Dendritic cell treated with granulocyte-macrophage colony-stimulating factor and Interleukin-4, amounts not matched to agents 40 ng/mL and 50 ng/mL, for 4 days (primary cell): ENCODE measurements around the gene UBE2G2.

Experiments
- H3K27ac Mint-ChIP-seq: one replicate; pipeline ENCODE4 v1.8.0; 2022; ENCODE audit warnings: mild to moderate bottlenecking, mixed read lengths
- H3K27me3 Mint-ChIP-seq: one replicate; pipeline ENCODE4 v1.8.0; 2022; ENCODE audit warnings: mild to moderate bottlenecking, mixed read lengths
- H3K36me3 Mint-ChIP-seq: one replicate; pipeline ENCODE4 v1.8.0; 2022; ENCODE audit warnings: low read depth, mixed read lengths
- H3K4me1 Mint-ChIP-seq: one replicate; pipeline ENCODE4 v1.8.0; 2022; ENCODE audit warnings: low read depth, mixed read lengths
- H3K4me3 Mint-ChIP-seq: one replicate; pipeline ENCODE4 v1.8.0; 2022; ENCODE audit warnings: mild to moderate bottlenecking, moderate library complexity, mixed read lengths
- H3K9me3 Mint-ChIP-seq: one replicate; pipeline ENCODE4 v1.8.0; 2022; ENCODE audit warnings: mixed read lengths
- intact Hi-C: fragments of 100-400 bp; cut with micrococcal nuclease; formaldehyde crosslinking; loops from one replicate; pipeline ENCODE4 v1.15.0; 2022

UBE2G2 gene

DNA sequence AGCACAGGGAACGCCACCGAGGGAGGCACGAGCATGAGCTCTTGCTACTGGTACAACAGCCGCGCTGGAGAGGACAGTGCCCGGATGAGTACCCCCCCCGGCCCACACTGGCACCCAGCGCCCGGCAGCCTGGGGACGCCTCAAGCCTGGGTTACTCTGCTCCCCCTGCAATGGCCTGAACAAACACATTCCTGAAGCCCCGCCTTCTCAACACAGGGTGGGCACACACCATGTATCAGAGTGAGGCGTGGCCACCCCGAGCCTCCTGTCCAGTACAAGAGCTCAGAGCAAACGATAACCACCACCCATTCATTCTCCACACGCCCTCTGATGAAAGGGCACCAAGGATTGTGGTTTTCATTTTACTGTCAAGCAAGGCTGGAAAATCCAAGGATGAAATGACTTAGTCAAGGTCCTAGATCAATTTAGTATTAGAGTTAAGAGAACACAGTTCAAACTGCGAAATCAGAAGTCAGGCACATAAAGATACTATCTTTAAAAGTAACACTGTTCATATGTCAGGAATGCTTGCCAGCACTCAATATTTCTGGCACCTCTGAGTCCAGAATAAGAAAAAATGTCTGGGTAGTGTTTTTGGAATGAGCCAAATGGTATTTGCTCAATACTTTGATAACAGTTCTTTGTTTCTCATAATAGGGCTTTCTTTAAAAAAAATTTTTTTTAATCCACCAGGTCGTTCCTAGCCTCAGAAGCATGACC is 22.0 kb downstream of the UBE2G2 start:
- intact Hi-C loops = no loop called here
- Mint-ChIP-seq H3K9me3 (no peaks in the 10 kb centered on the region), H3K36me3 (peaks cover 87% of the 10 kb centered on the region)

DNA sequence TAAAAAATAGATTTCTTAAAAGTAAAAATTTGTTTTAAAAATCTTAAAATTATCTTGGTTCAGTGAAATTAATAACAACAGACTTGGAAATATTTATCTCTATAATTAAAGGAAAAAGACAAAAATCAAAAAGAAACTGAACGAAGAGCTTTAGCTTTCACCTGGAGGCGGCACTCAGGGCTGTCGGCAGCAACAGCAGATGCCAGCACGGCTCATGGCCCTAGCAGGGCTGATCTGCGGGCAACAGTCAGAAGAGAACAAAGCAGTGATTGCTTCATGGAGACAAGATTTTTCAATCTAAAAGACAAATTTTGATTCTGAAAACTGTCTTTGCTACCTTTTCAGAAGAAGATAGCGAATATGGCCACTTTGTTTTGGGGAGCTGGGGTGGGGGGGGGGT is 22.6 kb downstream of the UBE2G2 start:
- H3K4me3 Mint-ChIP-seq = no peak overlapping the region
- H3K4me1 Mint-ChIP-seq = no peaks in the 10 kb centered on the region
- H3K9me3 Mint-ChIP-seq = no peaks in the 10 kb centered on the region
- no peaks in the 10 kb centered on the region for H3K27me3 Mint-ChIP-seq
- intact Hi-C loops = no loop called here
- no peak overlapping the region for H3K27ac Mint-ChIP-seq
- peaks cover 85% of the 10 kb centered on the region for H3K36me3 Mint-ChIP-seq

More for the DNA sequence above, 22.0 kb downstream of the UBE2G2 start:
- H3K4me3 Mint-ChIP-seq = no peak overlapping the region
- no peaks in the 10 kb centered on the region for H3K4me1 Mint-ChIP-seq
- H3K27ac Mint-ChIP-seq = no peak overlapping the region
- no peaks in the 10 kb centered on the region for H3K27me3 Mint-ChIP-seq

DNA sequence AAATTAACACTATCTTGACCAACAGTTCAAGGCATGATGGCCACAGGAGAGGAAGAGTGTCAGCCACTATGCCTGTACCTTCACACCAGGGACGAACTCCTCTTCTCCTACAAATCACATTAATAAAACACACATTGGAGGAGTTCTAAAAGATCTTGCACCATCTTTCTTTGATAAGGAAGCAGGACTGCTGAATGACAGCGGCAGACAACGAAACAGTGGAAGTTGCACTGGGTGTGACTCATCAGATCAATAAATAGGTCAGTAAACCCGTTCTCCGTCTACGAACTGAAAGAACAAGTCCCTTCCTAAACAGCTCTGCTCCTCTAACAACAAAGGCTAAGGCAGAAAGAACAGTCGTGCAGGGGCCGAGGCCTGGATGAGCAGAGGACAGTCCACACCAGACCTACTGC is 23.1 kb downstream of the UBE2G2 start:
- H3K27ac Mint-ChIP-seq = no peak overlapping the region
- intact Hi-C loops = no loop called here

DNA sequence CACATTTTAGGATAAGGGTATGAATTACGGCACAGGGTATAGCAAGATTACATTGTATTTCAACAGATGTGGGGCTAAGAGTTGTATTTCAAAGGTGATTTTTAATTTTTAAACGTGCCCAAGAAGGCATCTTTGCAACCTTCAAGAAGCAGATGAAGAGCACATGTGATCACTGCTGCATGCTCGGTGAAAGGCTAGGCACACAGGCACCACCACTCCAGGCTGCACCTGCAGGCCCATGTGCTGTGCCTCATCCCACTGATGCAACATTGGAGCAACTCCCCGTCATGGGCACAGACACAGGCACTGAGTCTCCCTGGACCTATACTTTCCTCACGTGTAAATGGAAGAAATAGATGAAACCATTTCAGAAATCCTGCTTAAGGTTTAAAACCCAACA is 23.5 kb downstream of the UBE2G2 start:
- Mint-ChIP-seq H3K4me1 (no peaks in the 10 kb centered on the region), H3K27ac (no peak overlapping the region), H3K4me3 (no peak overlapping the region), H3K27me3 (no peaks in the 10 kb centered on the region), H3K9me3 (no peaks in the 10 kb centered on the region), H3K36me3 (peaks cover 83% of the 10 kb centered on the region)
- intact Hi-C loops = no loop called here

More for the DNA sequence above, 23.1 kb downstream of the UBE2G2 start:
- Mint-ChIP-seq H3K4me3 (no peak overlapping the region), H3K36me3 (peaks cover 83% of the 10 kb centered on the region), H3K4me1 (no peaks in the 10 kb centered on the region), H3K27me3 (no peaks in the 10 kb centered on the region), H3K9me3 (no peaks in the 10 kb centered on the region)

DNA sequence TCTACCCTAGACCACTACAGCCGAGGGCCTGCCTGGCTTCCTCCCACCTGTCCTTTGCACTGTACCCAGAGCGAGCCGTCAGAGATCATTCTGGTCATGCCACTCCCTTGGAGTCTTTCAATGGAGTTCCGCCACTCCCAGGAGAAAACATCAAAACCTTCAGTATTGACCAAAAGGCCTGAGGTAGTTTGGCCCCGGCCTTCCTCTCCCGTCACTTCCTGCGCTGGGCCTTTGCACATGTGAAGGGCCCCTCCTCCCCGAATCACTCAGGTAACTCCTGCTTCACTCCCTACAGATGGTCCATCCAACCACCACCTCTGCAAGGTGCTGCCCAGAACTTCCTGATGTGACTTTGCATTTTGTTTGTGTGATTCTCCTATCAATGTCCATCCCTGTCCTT is 26.6 kb downstream of the UBE2G2 start:
- Mint-ChIP-seq H3K4me3 (no peak overlapping the region), H3K27ac (no peak overlapping the region), H3K36me3 (peaks cover 89% of the 10 kb centered on the region), H3K27me3 (no peaks in the 10 kb centered on the region), H3K4me1 (no peaks in the 10 kb centered on the region), H3K9me3 (no peaks in the 10 kb centered on the region)
- intact Hi-C loops = no loop called here

DNA sequence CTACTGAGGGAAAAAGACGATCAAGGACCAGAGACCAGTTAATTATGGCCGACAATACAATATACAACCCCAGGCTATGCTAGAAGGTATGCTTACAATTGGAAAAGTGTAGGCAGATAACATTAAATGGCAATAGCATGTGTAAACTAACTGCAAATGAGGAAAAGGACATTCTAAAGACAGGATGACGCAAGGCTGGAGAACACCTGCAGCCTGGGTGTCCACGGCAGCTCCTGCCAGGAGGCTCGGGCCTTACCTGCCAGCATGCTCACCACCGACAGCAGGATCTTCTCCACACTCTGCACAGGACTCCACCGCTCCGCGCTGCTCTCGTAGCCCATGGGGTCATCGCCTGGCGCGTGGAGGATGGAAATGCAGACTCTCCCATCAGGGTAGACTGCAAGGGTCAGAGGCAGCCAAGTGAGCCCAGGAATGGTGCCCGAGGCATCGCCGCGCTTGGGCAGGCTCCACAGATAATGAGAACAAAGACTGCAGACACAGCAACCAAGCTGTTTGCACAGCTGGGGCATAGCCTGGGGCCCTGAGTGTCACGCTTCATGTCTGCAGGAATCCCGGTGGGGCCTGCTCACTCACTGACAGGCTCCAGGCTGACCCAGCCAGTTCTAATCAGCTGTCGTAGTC is 28.2 kb downstream of the UBE2G2 start:
- intact Hi-C loops = no loop called here
- H3K36me3 Mint-ChIP-seq = peaks cover 92% of the 10 kb centered on the region
- no peaks in the 10 kb centered on the region for H3K4me1 Mint-ChIP-seq
- no peak overlapping the region for H3K4me3 Mint-ChIP-seq
- no peak overlapping the region for H3K27ac Mint-ChIP-seq
- no peaks in the 10 kb centered on the region for H3K27me3 Mint-ChIP-seq
- H3K9me3 Mint-ChIP-seq = no peaks in the 10 kb centered on the region

DNA sequence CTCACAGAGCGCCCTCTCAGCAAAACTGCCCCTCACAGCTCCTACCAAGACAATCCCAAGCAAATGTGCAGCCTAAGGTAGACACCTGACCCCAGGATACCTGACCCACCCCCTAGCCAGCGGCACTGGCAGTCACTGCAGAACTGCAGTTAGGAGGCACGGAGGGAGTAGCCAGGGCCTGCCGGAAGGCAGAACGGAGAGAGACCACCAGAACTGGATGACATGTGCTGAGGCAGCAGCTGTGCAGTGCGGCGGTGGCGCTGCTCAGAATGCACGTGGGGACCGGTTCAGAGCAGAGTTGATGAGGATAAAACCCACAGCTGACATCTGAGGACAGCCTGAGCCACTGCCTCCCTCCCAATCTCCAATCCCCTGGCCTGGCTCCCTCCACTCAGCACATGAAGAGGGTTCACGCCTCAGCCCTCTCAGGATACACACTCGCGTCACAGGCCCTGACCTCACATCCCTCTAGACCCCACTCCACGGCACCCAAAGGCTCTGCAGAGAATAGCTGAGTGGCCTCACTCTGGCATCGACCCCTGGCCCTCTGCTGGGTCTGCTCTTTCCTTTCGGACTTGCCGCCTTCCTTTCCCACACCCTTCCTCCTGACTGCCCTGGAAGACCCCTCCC is 29.6 kb downstream of the UBE2G2 start:
- Mint-ChIP-seq H3K36me3 (peaks cover 82% of the 10 kb centered on the region), H3K27ac (no peak overlapping the region), H3K4me3 (no peak overlapping the region), H3K9me3 (no peaks in the 10 kb centered on the region), H3K4me1 (no peaks in the 10 kb centered on the region), H3K27me3 (no peaks in the 10 kb centered on the region)
- intact Hi-C loops = no loop called here

DNA sequence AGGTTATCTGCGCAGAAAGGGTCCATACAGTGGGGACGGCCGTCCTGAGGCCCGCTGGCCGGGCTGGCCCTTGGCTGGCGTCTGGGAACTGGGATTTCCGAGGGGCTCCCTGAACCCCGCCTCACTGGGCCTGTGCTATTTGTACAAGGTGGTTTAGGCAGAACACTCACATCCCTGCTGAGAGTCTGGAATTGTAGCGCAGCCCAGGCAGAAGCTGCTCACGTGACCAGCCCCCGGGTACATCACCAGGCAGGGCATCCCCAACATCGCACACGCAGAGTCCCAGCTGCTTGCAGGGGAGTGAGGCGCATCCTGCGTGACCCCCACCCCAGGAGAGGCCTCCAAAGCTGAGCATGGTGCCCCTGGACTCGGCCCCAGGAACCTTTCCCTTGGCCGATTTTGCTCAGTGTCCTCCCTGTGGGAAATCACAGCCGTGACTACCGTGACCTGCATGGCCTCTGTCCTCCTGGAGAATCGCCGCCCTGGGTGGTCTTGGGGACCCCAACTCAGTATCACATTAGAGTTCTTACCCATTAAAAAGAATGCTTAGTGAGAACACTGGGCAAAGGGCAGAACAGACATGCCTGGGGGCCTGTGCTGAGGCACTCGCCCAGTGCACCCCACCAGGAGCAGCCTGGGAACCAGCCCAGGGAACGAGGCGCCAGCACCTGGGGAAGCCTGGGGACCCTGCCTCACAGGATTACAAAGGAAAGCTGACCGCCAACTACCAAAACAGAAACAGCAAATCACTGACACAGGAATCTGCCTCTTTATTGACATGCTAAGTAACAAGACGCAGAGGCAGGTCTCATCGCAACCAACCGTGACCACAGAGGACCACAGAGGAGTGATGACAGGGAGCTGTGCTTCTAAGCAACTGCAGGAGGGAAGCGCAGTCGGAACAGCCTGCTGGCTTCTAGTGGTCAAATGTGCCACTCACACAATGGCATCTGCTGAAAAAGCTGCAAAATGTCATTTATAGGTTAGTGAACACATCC is 33.5 kb downstream of the UBE2G2 start:
- intact Hi-C loops = no loop called here
- Mint-ChIP-seq H3K36me3 (peaks cover 51% of the 10 kb centered on the region), H3K27me3 (no peaks in the 10 kb centered on the region), H3K4me1 (peaks cover 8% of the 10 kb centered on the region), H3K9me3 (no peaks in the 10 kb centered on the region), H3K27ac (no peak overlapping the region), H3K4me3 (no peak overlapping the region)

DNA sequence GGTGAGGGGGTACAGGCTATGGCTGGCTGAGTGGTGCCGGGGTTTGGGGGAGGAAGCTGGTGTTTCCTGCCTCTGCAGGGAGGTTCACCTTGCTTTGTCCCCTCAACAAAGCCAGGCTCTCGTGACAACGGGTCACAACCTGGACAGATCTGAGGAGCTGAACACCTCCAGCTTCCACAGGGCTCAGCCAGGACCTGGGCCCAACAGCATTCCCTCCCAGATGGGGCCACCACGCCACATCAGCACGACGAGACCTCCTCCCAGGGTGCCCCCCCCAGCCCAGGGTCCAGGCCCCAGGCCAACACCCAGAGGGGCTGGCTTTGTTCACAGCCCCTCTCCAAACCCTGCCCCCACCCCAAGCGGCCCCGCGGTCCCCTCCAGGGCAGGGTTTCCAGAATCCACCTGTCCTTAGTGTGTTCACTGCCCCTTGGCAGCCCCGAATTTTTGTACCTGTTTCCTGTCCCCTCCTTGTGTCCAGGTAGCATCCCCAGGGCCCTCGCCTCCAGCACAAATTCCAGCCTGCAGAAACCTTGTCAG is 34.7 kb downstream of the UBE2G2 start:
- no peaks in the 10 kb centered on the region for H3K9me3 Mint-ChIP-seq
- intact Hi-C loops = no loop called here
- H3K27me3 Mint-ChIP-seq = no peaks in the 10 kb centered on the region
- H3K4me1 Mint-ChIP-seq = peaks cover 8% of the 10 kb centered on the region
- no peak overlapping the region for H3K27ac Mint-ChIP-seq
- no peak overlapping the region for H3K4me3 Mint-ChIP-seq
- H3K36me3 Mint-ChIP-seq = peaks cover 39% of the 10 kb centered on the region

DNA sequence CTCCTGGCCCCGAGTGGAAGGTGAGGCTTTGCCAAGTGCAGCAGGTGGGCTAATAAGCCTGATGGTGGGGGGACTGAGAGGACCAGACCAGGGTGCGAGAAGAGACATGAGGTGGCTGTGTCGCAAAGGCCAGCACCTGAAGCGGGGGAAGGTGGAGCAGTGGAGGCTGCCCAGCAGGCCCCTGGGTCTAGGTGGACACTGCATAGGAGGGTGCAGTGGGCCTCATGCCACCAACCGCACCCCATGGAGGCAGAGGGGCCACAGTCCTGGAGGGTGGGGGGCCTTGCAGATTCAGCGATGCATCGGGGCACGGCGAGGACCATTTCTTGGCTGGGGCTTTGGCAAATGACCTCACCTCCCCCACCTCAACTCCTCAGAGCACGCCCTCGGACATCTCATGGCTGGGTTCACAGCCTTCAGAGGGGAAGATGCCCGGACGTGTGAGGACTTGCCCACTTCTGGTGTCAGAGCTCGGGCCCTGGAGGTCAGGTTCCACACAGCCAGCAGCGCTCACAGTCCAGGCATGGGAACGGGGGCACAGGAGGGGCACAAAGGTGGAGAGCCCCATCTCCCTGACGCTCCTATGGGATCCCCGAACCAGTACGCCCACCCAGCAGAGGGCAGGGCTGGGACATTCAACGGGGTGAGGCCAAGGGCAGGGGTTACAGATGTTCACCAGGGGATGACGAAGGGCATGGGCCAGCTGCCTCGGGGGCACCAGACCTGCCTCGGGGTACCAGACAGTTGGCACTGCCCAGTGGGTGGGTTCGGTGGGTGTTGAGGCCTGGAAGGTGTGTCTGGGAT is 35.4 kb downstream of the UBE2G2 start:
- no peaks in the 10 kb centered on the region for H3K27me3 Mint-ChIP-seq
- intact Hi-C loops = no loop called here
- no peak overlapping the region for H3K4me3 Mint-ChIP-seq
- H3K4me1 Mint-ChIP-seq = peaks cover 8% of the 10 kb centered on the region
- no peak overlapping the region for H3K27ac Mint-ChIP-seq
- no peaks in the 10 kb centered on the region for H3K9me3 Mint-ChIP-seq
- H3K36me3 Mint-ChIP-seq = peaks cover 32% of the 10 kb centered on the region

DNA sequence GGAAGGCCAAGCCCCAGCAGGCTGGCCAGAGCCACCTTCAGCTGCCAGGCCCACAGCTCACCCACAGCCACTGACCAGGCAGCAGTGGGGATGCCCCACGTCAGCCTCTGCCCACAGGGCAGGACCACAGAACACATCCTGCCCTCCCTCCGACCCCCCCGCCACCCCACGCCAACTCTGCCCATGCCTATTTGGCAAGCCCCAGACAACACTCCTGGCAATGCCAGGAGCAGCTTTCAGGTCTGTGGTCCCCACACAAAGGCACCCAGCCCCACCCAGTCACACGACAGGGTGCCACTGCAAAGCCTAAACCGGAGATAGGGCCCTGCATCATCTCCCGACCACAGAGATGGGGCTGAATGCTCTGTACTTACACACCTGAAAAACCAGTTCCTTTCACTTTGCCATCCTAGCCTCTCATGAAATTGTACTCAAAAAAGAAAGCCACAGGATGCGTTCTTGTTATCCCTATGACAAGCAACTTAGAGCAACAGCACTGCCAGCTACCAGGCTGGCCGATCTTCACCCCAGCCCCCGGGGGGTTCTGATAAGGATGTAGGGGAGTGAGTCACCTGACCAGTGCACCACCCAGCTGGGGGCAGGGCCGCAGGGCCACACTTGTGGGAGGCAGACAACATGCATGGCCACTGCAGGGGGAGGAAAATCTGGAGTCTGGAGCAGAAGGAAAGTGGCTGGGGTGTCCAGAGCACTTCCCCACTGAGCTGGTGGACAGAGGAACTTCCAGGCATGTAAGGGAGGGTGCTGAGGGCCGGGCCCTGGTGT is 36.2 kb downstream of the UBE2G2 start:
- intact Hi-C loops = no loop called here
- no peak overlapping the region for H3K4me3 Mint-ChIP-seq
- H3K27me3 Mint-ChIP-seq = no peaks in the 10 kb centered on the region
- peaks cover 8% of the 10 kb centered on the region for H3K4me1 Mint-ChIP-seq
- H3K9me3 Mint-ChIP-seq = no peaks in the 10 kb centered on the region
- H3K27ac Mint-ChIP-seq = no peak overlapping the region
- H3K36me3 Mint-ChIP-seq = peaks cover 24% of the 10 kb centered on the region
